Measurements from ENCODE around the gene KCNAB1.

Gene KCNAB1

DNA sequence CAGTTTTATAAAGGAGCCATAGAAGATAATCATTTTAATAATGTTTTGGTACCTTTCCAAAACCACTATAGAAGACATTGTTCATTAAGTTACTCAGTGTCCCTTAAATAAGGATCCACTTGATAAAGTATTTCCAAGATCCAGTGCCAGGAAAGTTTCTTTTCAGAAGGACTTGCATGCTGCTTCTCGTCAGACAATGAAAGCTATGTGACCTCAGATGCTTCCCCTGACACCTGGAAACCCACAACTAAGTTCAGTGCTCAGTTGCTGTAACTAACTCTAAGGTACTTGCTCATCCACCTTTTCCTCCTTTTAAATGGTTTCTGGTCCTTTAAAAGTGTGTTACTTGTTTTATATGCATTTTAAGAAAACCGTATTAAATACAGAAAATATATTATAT, 427.3 kb downstream of the KCNAB1 start:
- H3K9me3 ChIP-seq (ENCODE audit: control insufficient read depth in 1 of 2, low read length in 2 of 2): no peaks in the 10 kb centered on the region
- H3K27ac ChIP-seq (ENCODE audit: low read depth, low read length): no peak overlapping the region
- peaks cover 4 to 8% of the 10 kb centered on the region in 2 donors for H3K4me1 ChIP-seq (ENCODE audit: control insufficient read depth in 1 of 2, insufficient read depth in 2 of 2, low read length in 2 of 2)
- no peak overlapping the region for H3K9ac ChIP-seq (ENCODE audit: low read depth in 1 of 2, low read length in 2 of 2)
- peaks cover 40 to 72% of the 10 kb centered on the region in 2 donors for H3K36me3 ChIP-seq (ENCODE audit: control insufficient read depth in 1 of 2, insufficient read depth in 2 of 2, low read length in 2 of 2)
- no peaks in the 10 kb centered on the region for H3K27me3 ChIP-seq (ENCODE audit: control insufficient read depth in 1 of 2, insufficient read depth in 2 of 2, low read length in 2 of 2)
- H3K4me3 ChIP-seq (ENCODE audit: low read depth in 1 of 2, low read length in 2 of 2): no peak overlapping the region

DNA sequence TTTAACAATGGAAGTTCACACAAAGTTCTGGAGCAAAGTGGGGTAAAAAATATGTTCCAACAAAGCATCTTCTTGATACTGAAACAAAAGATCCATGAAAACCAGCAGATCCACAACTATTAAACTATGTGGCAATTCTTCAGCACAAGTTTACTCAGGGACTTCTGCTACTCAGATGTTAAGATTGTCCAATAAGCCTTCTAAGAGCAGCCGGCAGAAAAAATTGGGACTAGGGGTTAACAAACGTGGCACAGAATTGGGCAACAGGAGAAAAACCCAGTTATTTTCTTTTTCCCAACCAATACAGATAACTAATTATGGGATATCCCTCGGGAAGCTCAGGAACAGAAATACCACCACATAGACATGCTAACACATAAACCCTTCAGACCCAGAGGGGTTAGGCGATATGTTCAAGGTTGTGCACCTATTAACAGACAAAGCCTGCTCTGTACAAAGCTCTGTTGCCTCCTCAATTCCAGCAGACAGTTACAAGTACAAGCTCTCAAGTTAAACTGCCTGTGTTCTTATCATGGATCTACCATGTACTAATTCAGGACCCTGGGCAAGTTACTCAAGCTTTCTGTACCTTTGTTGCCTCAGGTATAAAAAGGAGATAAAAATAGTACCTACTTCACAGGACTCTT, 427.8 kb downstream of the KCNAB1 start:
- no peak overlapping the region for H3K27ac ChIP-seq (ENCODE audit: low read depth, low read length)
- H3K27me3 ChIP-seq (ENCODE audit: control insufficient read depth in 1 of 2, insufficient read depth in 2 of 2, low read length in 2 of 2): no peaks in the 10 kb centered on the region
- H3K4me3 ChIP-seq (ENCODE audit: low read depth in 1 of 2, low read length in 2 of 2): no peak overlapping the region
- H3K9ac ChIP-seq (ENCODE audit: low read depth in 1 of 2, low read length in 2 of 2): no peak overlapping the region
- H3K9me3 ChIP-seq (ENCODE audit: control insufficient read depth in 1 of 2, low read length in 2 of 2): no peaks in the 10 kb centered on the region
- peaks cover 7 to 8% of the 10 kb centered on the region in 2 donors for H3K4me1 ChIP-seq (ENCODE audit: control insufficient read depth in 1 of 2, insufficient read depth in 2 of 2, low read length in 2 of 2)
- H3K36me3 ChIP-seq (ENCODE audit: control insufficient read depth in 1 of 2, insufficient read depth in 2 of 2, low read length in 2 of 2): peaks cover 35 to 67% of the 10 kb centered on the region in 2 donors

DNA sequence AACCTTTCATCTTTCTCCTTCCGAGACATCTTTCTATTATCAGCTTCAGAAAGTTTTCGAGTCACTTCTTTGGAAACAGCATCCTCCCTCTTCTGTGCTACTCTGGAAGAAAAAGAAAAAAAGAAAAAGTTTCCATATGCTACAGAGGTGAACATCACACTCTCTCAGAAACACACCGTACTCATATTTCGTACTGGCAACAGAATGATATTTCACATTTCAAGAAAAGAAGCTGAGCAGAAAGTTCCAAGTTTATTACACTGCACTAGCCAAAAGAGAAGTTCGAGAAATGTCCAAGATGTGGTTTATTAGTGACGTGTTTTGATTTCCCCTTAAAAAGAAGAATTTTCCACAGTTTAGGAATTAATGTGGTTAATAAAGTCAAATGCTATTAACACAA, 428.5 kb downstream of the KCNAB1 start:
- H3K4me3 ChIP-seq (ENCODE audit: low read depth in 1 of 2, low read length in 2 of 2): no peak overlapping the region
- H3K27ac ChIP-seq (ENCODE audit: low read depth, low read length): no peak overlapping the region
- no peaks in the 10 kb centered on the region for H3K9me3 ChIP-seq (ENCODE audit: control insufficient read depth in 1 of 2, low read length in 2 of 2)
- H3K9ac ChIP-seq (ENCODE audit: low read depth in 1 of 2, low read length in 2 of 2): no peak overlapping the region
- H3K36me3 ChIP-seq (ENCODE audit: control insufficient read depth in 1 of 2, insufficient read depth in 2 of 2, low read length in 2 of 2): peaks cover 29 to 60% of the 10 kb centered on the region in 2 donors
- peaks cover 10 to 13% of the 10 kb centered on the region in 2 donors for H3K4me1 ChIP-seq (ENCODE audit: control insufficient read depth in 1 of 2, insufficient read depth in 2 of 2, low read length in 2 of 2)
- no peaks in the 10 kb centered on the region for H3K27me3 ChIP-seq (ENCODE audit: control insufficient read depth in 1 of 2, insufficient read depth in 2 of 2, low read length in 2 of 2)

DNA sequence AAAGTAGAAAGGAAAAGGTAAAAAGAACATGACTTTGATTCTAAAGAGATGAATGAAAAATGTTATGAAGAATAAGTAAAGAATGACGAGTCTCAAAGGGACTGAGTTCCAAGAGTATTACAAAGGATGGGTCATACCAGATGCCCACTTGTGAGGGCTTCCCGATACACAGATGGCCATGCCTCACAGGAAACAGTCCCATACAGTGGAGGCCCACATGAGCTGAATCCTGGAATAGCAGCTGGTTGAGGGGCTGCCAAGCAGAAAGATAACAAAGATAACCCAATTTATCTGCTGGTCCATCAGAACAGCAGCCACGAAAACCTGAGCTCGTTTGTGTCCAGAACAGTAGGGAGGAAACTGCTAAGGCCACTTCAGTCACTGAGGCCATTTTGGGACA, 430.9 kb downstream of the KCNAB1 start:
- Histone ChIP-seq H3K4me3 (ENCODE audit: low read depth in 1 of 2, low read length in 2 of 2) (no peak overlapping the region), H3K27me3 (ENCODE audit: control insufficient read depth in 1 of 2, insufficient read depth in 2 of 2, low read length in 2 of 2) (no peaks in the 10 kb centered on the region), H3K9ac (ENCODE audit: low read depth in 1 of 2, low read length in 2 of 2) (no peak overlapping the region), H3K4me1 (ENCODE audit: control insufficient read depth in 1 of 2, insufficient read depth in 2 of 2, low read length in 2 of 2) (peaks cover 10 to 13% of the 10 kb centered on the region in 2 donors), H3K27ac (ENCODE audit: low read depth, low read length) (peak overlapping the region; percentile 13), H3K36me3 (ENCODE audit: control insufficient read depth in 1 of 2, insufficient read depth in 2 of 2, low read length in 2 of 2) (peaks cover 21 to 42% of the 10 kb centered on the region in 2 donors), H3K9me3 (ENCODE audit: control insufficient read depth in 1 of 2, low read length in 2 of 2) (no peaks in the 10 kb centered on the region)

DNA sequence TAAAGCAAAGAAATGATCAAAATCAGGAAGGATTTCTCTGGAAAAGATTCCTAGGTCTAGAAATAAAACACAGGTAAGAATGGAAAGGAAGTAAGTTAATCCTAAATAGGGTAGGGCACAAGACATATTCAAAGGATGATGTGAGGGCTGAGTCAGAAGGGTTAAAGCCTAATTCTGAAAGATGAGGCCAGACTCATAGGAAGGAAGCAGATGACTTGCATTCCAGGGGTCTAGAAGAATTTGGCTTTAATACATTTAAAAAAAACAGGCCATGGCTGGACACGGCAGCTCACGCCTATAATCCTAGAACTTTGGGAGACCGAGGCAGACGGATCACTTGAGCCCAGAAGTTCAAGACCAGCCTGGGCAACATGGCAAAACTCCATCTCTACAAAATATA, 431.4 kb downstream of the KCNAB1 start:
- Histone ChIP-seq H3K4me1 (ENCODE audit: control insufficient read depth in 1 of 2, insufficient read depth in 2 of 2, low read length in 2 of 2) (peaks cover 10 to 13% of the 10 kb centered on the region in 2 donors), H3K27ac (ENCODE audit: low read depth, low read length) (no peak overlapping the region), H3K36me3 (ENCODE audit: control insufficient read depth in 1 of 2, insufficient read depth in 2 of 2, low read length in 2 of 2) (peaks cover 17 to 37% of the 10 kb centered on the region in 2 donors)

DNA sequence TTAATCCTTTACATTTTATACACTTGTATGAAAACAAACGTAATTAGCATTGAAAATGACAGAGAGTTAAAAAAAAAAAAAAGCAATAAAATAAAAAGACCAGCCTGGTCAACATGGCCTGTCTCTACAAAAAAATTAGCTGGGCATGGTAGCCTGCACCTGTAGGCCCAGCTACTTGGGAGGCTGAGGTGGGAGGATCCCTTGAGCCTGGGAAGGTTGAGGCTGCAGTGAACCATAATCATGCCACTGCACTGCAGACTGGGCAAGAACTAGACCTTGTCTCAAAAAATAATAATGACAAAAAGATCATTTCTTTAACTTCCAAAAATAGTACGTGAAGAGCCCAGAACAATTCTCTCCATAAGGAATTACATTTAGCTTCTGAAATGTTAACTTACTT, 432.6 kb downstream of the KCNAB1 start:
- H3K27ac ChIP-seq (ENCODE audit: low read depth, low read length): no peak overlapping the region
- H3K36me3 ChIP-seq (ENCODE audit: control insufficient read depth in 1 of 2, insufficient read depth in 2 of 2, low read length in 2 of 2): peaks cover 9 to 25% of the 10 kb centered on the region in 2 donors

More for the DNA sequence above, 431.4 kb downstream of the KCNAB1 start:
- H3K9ac ChIP-seq (ENCODE audit: low read depth in 1 of 2, low read length in 2 of 2): no peak overlapping the region
- H3K9me3 ChIP-seq (ENCODE audit: control insufficient read depth in 1 of 2, low read length in 2 of 2): no peaks in the 10 kb centered on the region
- no peaks in the 10 kb centered on the region for H3K27me3 ChIP-seq (ENCODE audit: control insufficient read depth in 1 of 2, insufficient read depth in 2 of 2, low read length in 2 of 2)
- no peak overlapping the region for H3K4me3 ChIP-seq (ENCODE audit: low read depth in 1 of 2, low read length in 2 of 2)

DNA sequence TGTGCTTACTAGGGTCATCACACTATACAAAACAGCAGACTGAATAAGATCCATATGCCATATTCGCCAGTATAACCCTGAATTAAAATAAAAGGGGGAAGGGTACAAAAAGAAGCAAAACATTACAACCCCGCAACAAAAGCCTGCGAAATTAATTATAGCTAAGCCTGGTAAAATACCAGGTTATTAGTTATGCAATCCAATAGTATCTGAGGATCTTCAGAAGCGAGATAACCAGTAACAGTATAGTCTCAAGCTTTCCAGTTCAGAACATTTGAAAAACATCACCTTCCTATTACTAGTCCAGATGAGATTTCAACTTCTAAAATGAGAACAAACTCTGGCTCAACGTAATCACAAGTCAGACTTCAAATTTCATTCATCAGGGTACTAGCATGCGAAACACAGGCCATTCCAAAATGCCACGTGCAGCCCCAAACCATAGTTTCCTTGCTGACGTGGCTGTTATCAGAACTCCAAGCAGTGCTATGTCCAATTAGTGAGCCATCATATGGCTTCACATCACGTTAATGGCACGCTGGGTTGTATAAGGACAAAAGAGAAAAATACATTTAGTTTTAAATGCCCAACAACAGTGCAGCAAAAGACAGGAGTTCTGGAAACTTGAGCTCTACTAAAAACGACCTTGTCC, 433.5 kb downstream of the KCNAB1 start:
- H3K27ac ChIP-seq (ENCODE audit: low read depth, low read length): no peak overlapping the region
- H3K36me3 ChIP-seq (ENCODE audit: control insufficient read depth in 1 of 2, insufficient read depth in 2 of 2, low read length in 2 of 2): peaks cover 9 to 21% of the 10 kb centered on the region in 2 donors
- peak overlapping the region; percentile 88 to 89 for H3K9ac ChIP-seq (ENCODE audit: low read depth in 1 of 2, low read length in 2 of 2)
- H3K27me3 ChIP-seq (ENCODE audit: control insufficient read depth in 1 of 2, insufficient read depth in 2 of 2, low read length in 2 of 2): no peaks in the 10 kb centered on the region
- H3K4me1 ChIP-seq (ENCODE audit: control insufficient read depth in 1 of 2, insufficient read depth in 2 of 2, low read length in 2 of 2): peaks cover 10 to 13% of the 10 kb centered on the region in 2 donors
- no peaks in the 10 kb centered on the region for H3K9me3 ChIP-seq (ENCODE audit: control insufficient read depth in 1 of 2, low read length in 2 of 2)
- H3K4me3 ChIP-seq (ENCODE audit: low read depth in 1 of 2, low read length in 2 of 2): peak overlapping the region; percentile 84 to 94

More for the DNA sequence above, 432.6 kb downstream of the KCNAB1 start:
- H3K9ac ChIP-seq (ENCODE audit: low read depth in 1 of 2, low read length in 2 of 2): no peak overlapping the region
- H3K9me3 ChIP-seq (ENCODE audit: control insufficient read depth in 1 of 2, low read length in 2 of 2): no peaks in the 10 kb centered on the region
- H3K4me1 ChIP-seq (ENCODE audit: control insufficient read depth in 1 of 2, insufficient read depth in 2 of 2, low read length in 2 of 2): peaks cover 10 to 13% of the 10 kb centered on the region in 2 donors
- no peaks in the 10 kb centered on the region for H3K27me3 ChIP-seq (ENCODE audit: control insufficient read depth in 1 of 2, insufficient read depth in 2 of 2, low read length in 2 of 2)
- H3K4me3 ChIP-seq (ENCODE audit: low read depth in 1 of 2, low read length in 2 of 2): peak overlapping the region; percentile 84 to 94

DNA sequence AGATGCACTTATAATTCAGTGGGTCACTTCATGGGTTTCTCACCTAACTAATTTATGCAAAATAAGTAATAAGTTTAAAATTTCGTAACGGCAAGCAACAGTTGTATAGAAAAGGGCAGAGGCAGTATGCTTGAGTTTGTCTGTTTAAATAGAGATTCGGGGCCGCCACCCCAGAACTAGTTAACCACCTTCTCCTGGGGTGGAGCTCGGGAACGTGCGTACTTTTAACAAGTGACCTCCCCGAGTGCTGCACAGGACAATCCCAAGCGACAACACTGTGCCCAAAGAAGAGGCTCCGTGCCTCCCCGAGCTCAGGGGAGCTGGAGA, 434.1 kb downstream of the KCNAB1 start:
- Histone ChIP-seq H3K9ac (ENCODE audit: low read depth in 1 of 2, low read length in 2 of 2) (peak overlapping the region; percentile 88 to 89), H3K4me3 (ENCODE audit: low read depth in 1 of 2, low read length in 2 of 2) (peak overlapping the region; percentile 84 to 94), H3K36me3 (ENCODE audit: control insufficient read depth in 1 of 2, insufficient read depth in 2 of 2, low read length in 2 of 2) (peaks cover 9 to 18% of the 10 kb centered on the region in 2 donors), H3K27ac (ENCODE audit: low read depth, low read length) (peak overlapping the region; percentile 73), H3K9me3 (ENCODE audit: control insufficient read depth in 1 of 2, low read length in 2 of 2) (no peaks in the 10 kb centered on the region), H3K27me3 (ENCODE audit: control insufficient read depth in 1 of 2, insufficient read depth in 2 of 2, low read length in 2 of 2) (no peaks in the 10 kb centered on the region), H3K4me1 (ENCODE audit: control insufficient read depth in 1 of 2, insufficient read depth in 2 of 2, low read length in 2 of 2) (peaks cover 10 to 13% of the 10 kb centered on the region in 2 donors)

DNA sequence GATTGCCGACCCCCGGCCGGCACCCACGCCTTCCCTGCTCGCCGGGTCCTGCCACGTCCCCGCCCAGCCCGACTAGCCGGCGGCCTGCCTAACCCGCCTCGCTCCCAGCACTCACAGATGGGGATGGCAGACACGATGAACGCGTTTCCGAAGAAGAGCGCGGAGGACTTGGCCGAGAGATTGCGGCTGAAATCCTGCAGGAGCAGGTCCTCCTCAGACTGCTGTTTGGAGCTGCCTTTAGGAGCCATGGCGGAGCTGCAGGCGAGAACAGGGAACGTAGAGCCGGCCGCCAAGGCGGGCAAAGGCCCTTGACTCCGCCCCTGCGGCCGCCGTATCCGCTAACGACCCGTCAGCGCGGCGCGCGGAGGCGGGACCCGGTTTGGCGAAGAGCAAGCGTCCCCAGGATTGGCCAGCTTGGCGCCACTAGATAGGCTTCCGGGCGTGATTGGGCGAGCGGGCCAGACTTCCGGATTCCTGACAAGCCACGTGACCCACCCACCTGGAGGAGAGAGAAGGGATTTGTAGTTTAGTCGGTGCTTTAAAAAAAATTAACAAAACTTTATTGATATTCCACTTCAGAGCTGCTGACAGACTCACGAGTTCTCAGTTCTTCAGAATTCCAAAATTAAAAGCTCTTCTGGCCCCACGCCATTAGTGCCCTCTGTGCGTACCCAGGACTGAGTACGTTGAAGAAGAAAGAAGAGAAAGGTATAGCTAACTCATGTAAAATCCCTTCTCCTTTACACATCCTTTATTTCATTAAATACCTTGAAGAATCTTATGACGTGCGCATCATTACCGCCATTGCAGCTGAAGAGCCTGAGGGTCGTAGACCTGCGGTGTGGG, 434.7 kb downstream of the KCNAB1 start, which contains the start of gene SSR3:
Gene SSR3 (minus strand): TSS at position 276 of the 846 bp plus-strand sequence. CDS start 28 bp downstream, at position 248.
- H3K36me3 ChIP-seq (ENCODE audit: control insufficient read depth in 1 of 2, insufficient read depth in 2 of 2, low read length in 2 of 2): peaks cover 9 to 18% of the 10 kb centered on the region in 2 donors
- peak within 1 kb of the TSS; percentile 73 for H3K27ac ChIP-seq (ENCODE audit: low read depth, low read length)
- H3K4me3 ChIP-seq (ENCODE audit: low read depth in 1 of 2, low read length in 2 of 2): peak within 1 kb of the TSS; percentile 84 to 94
- H3K27me3 ChIP-seq (ENCODE audit: control insufficient read depth in 1 of 2, insufficient read depth in 2 of 2, low read length in 2 of 2): no peaks in the 10 kb centered on the region
- peak within 1 kb of the TSS; percentile 88 to 89 for H3K9ac ChIP-seq (ENCODE audit: low read depth in 1 of 2, low read length in 2 of 2)
- no peaks in the 10 kb centered on the region for H3K9me3 ChIP-seq (ENCODE audit: control insufficient read depth in 1 of 2, low read length in 2 of 2)
- peaks cover 10 to 13% of the 10 kb centered on the region in 2 donors for H3K4me1 ChIP-seq (ENCODE audit: control insufficient read depth in 1 of 2, insufficient read depth in 2 of 2, low read length in 2 of 2)

DNA sequence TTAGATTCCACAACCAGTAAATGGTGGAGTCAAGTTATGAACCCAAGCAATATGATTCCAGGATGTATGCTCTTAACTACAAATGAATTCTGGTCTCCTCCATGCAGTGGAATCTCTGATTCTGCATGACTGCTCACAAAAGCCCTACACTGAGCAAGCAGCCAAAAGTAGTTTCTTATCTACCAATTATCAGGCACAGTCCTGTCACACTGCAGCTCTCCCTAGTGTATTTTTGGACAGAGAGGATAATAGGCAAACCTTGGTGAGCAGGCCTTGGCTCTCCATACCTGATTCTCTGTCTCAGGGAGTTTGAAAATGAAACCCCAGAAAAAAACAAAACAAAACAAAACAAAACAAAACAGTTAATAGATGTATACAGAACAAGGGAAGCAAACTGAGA, 438.0 kb downstream of the KCNAB1 start:
- Histone ChIP-seq H3K9me3 (ENCODE audit: control insufficient read depth in 1 of 2, low read length in 2 of 2) (no peaks in the 10 kb centered on the region), H3K27ac (ENCODE audit: low read depth, low read length) (no peak overlapping the region), H3K4me3 (ENCODE audit: low read depth in 1 of 2, low read length in 2 of 2) (no peak overlapping the region), H3K36me3 (ENCODE audit: control insufficient read depth in 1 of 2, insufficient read depth in 2 of 2, low read length in 2 of 2) (no peaks in the 10 kb centered on the region), H3K4me1 (ENCODE audit: control insufficient read depth in 1 of 2, insufficient read depth in 2 of 2, low read length in 2 of 2) (peaks cover under 1 to 5% of the 10 kb centered on the region in 2 donors), H3K9ac (ENCODE audit: low read depth in 1 of 2, low read length in 2 of 2) (no peak overlapping the region), H3K27me3 (ENCODE audit: control insufficient read depth in 1 of 2, insufficient read depth in 2 of 2, low read length in 2 of 2) (no peaks in the 10 kb centered on the region)
